Mesodermal cell (in vitro differentiated cells): Measurements from ENCODE around the gene VIPR2.

Experiments
- H3K27ac ChIP-seq: 2 replicates; pipeline ENCODE4 v1.7.0; 2013; ENCODE audit warnings: mild to moderate bottlenecking, low read depth, low read length, moderate library complexity; ENCODE audit not compliant: severe bottlenecking
- H3K36me3 ChIP-seq: 2 replicates; pipeline ENCODE4 v1.7.1; 2013; ENCODE audit warnings: mild to moderate bottlenecking, low read length, moderate library complexity; ENCODE audit not compliant: control insufficient read depth, insufficient read depth
- H3K4me1 ChIP-seq: one replicate; pipeline ENCODE4 v1.7.1; 2013; ENCODE audit warnings: mild to moderate bottlenecking, low read length; ENCODE audit not compliant: insufficient read depth, control insufficient read depth, poor library complexity, severe bottlenecking
- H3K4me3 ChIP-seq: 2 replicates; pipeline ENCODE4 v1.7.0; 2013; ENCODE audit warnings: low read length, control low read depth, mild to moderate bottlenecking; ENCODE audit not compliant: insufficient read depth, poor library complexity, severe bottlenecking; ENCODE audit errors: extremely low read depth
- H3K9me3 ChIP-seq: 2 replicates; pipeline ENCODE4 v1.7.1; 2013; ENCODE audit warnings: mild to moderate bottlenecking, low read length, moderate library complexity; ENCODE audit not compliant: control insufficient read depth
- WGBS, 2 experiments: methylation state at CpG; one replicate each; pipeline ENCODE4 v1.1.5; 2013; ENCODE audit warnings: missing lambda C conversion rate in 2 of 2; ENCODE audit not compliant: insufficient coverage in 2 of 2; 5-methylcytosine and 5-hydroxymethylcytosine counted together

The VIPR2 gene

GRCh38 chr7:159028508-159029401 is 115.9 kb downstream of the VIPR2 start:
- Histone ChIP-seq H3K9me3 (no peaks in the 10 kb centered on the region), H3K4me1 (no peaks in the 10 kb centered on the region), H3K36me3 (no peaks in the 10 kb centered on the region), H3K4me3 (no peak overlapping the region), H3K27ac (no peak overlapping the region)
- 85 to 95% methylated on average over 20 to 23 of the region's 26 CpGs for WGBS, 2 experiments

DNA sequence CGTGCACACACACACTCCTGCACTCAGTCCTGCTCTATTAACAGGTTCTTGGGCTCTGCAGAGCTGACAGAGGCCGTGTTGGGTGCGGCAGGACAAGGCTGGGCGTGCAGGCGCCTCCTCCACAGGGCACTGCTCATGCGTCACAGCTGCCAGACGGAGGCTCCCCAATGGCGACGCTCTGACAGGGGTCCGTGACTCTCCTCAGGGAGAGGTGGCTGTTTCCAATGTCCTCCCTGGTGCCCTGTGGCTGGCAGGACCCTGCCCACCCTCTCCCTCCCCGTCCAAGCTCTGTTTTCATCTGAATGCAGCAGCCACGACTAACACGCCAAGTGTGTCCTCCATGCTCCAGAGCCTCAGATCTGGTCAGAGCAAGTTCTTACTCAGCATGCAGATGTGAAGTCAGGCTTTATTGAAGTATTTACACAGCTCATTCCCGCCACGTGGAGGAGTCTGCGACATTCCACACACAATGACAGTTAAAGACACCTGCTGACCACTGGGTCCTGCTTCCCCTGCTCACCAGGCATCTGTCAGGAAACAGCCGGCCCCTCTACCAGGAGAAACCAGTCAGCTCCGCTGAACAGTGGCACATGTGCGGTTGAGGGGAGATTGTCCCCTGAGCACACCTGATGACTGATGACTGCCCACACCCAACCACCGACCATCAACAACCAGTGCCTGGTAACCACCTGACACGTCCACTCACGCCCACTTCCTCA is 116.7 kb downstream of the VIPR2 start:
- H3K4me1 ChIP-seq, result no peaks in the 10 kb centered on the region
- H3K27ac ChIP-seq, result no peak overlapping the region
- WGBS, 2 experiments, result 83 to 86% methylated on average over 20 to 21 of the region's 22 CpGs
- no peak overlapping the region for H3K4me3 ChIP-seq
- H3K9me3 ChIP-seq, result no peaks in the 10 kb centered on the region
- no peaks in the 10 kb centered on the region for H3K36me3 ChIP-seq

DNA sequence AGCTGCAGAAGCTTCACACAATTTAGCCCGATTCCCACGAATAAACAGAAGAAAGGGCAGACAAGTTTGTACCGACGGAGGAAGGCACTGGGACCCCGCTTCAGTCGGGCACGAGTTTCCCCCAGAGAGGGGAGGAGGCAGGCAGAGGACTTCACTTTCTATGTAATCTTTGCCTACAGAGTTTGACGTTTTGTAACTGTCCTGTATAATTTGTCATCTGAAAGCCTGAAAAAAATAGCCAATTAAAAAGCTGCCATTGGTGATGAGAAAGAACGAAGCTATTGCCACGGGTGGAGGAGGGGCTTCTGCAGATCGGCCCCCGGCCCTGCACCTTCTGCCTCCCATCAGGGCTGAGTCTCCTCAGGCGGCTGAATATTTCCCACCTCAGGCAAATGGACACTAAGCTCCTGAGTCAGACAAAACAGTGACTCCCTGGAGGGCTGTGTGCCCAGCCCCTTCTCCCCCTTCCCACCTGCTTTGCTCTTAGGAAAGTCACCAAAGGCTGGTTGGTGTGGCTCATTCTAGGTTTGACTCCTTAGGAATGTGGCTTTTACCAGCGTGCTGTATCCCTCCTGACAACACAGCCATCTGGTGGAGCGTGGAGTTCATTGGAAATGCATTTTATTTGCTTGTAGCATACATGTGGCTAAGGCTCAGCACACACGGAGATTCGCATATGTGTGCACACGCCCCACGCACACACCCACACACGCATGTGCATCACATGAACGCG is 117.4 kb downstream of the VIPR2 start:
- H3K4me1 ChIP-seq, result no peaks in the 10 kb centered on the region
- H3K4me3 ChIP-seq, result no peak overlapping the region
- no peaks in the 10 kb centered on the region for H3K9me3 ChIP-seq
- H3K27ac ChIP-seq, result no peak overlapping the region
- 74 to 75% methylated on average over 19 of the region's 22 CpGs for WGBS, 2 experiments
- H3K36me3 ChIP-seq, result no peaks in the 10 kb centered on the region

- Histone ChIP-seq H3K36me3 (no peaks in the 10 kb centered on the region), H3K4me1 (no peaks in the 10 kb centered on the region), H3K4me3 (no peak overlapping the region), H3K9me3 (no peaks in the 10 kb centered on the region), H3K27ac (no peak overlapping the region)
- WGBS, 2 experiments, result 56 to 57% methylated on average over 30 to 32 of the region's 33 CpGs
Observed at GRCh38 chr7:159026271-159027055, 118.2 kb downstream of the VIPR2 start.

- Histone ChIP-seq H3K4me3 (no peak overlapping the region), H3K9me3 (no peaks in the 10 kb centered on the region), H3K36me3 (no peaks in the 10 kb centered on the region), H3K4me1 (no peaks in the 10 kb centered on the region), H3K27ac (no peak overlapping the region)
- WGBS, 2 experiments, result 90 to 93% methylated on average over 15 to 17 of the region's 20 CpGs
Observed at GRCh38 chr7:159025161-159025779, 119.4 kb downstream of the VIPR2 start.

GRCh38 chr7:159024280-159024951 is 120.3 kb downstream of the VIPR2 start:
- Histone ChIP-seq H3K4me3 (no peak overlapping the region), H3K9me3 (peaks cover under 1% of the 10 kb centered on the region), H3K4me1 (no peaks in the 10 kb centered on the region), H3K36me3 (no peaks in the 10 kb centered on the region), H3K27ac (no peak overlapping the region)
- 89 to 91% methylated on average over 47 to 48 of the region's 48 CpGs for WGBS, 2 experiments

DNA sequence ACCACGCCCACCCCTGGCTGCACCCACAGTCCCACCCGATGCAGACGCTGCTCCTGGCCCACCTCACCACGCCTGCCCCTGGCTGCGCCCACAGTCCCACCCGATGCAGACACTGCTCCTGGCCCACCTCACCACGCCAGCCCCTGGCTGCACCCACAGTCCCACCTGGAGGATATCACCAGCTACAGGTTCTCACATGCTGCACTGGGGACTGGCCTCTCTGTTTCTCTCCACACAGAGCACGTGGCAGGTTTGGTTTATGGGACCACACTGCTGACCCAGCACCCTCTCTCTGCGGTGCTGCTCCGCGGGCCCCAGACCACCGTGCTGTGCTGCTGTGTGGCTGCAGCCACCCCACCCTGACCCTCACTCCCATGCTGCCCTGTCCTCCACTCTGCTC is 120.9 kb downstream of the VIPR2 start:
- H3K9me3 ChIP-seq, result peaks cover 3% of the 10 kb centered on the region

DNA sequence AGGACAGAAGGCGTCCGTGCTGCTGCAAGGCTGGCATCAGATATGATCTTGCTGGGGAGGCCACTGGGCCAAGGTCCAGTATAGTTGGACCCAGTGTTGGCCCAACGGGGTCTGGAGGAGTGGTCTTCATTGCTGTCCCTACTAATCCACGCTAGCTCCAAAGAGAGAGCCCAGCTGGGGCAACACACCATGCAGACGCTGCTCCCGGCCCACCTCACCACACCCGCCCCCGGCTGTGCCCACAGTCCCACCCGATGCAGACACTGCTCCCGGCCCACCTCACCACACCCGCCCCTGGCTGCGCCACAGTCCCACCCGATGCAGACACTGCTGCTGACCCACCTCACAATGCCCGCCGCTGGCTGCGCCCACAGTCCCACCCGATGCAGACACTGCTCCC is 121.5 kb downstream of the VIPR2 start:
- H3K27ac ChIP-seq, result no peak overlapping the region
- no peaks in the 10 kb centered on the region for H3K4me1 ChIP-seq
- no peak overlapping the region for H3K4me3 ChIP-seq
- H3K36me3 ChIP-seq, result no peaks in the 10 kb centered on the region
- peaks cover 3% of the 10 kb centered on the region for H3K9me3 ChIP-seq
- WGBS, 2 experiments, result 95 to 97% methylated on average over 12 to 15 of the region's 17 CpGs

More for the DNA sequence above, 120.9 kb downstream of the VIPR2 start:
- 86 to 97% methylated on average over 7 to 11 of the region's 12 CpGs for WGBS, 2 experiments
- H3K4me3 ChIP-seq, result no peak overlapping the region
- H3K4me1 ChIP-seq, result no peaks in the 10 kb centered on the region
- no peaks in the 10 kb centered on the region for H3K36me3 ChIP-seq
- H3K27ac ChIP-seq, result no peak overlapping the region

DNA sequence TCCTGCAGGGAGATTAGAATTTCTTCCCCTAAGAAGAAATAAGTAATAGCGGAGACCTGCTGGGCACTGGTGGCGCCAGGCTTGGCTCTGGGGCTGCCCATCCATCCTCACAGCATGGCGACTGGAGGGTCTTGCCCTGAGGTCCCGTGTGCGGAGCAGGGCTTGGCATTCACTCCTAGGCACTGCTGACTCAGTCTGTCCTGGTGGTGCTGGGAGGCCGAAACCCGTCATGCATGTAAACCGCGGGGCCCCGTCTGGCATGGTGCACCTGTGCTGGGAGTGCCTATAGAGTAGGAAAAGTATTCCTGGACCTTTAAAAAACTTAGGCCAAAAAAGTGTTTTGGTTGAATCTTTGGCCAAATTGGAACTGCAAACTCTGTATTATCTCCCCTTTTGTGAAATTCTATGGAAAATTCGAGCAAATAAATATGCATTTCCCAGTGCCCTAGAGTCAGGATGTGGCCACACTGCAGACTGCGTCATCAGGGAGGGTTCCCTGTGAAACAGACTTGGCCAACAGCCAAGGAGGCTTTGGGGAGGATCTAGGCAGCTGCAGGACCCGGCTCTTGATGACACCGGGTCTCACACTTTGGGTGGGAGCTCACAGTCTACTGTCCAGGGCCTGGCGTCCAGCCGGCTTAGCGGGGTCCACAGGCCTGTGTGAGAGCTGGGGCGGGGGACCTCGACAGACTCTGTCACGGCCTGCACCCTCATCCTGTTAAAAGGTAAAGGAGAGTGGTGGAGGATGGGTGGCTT is 122.3 kb downstream of the VIPR2 start:
- H3K9me3 ChIP-seq, result peaks cover 3% of the 10 kb centered on the region
- H3K4me3 ChIP-seq, result no peak overlapping the region
- H3K36me3 ChIP-seq, result no peaks in the 10 kb centered on the region
- no peaks in the 10 kb centered on the region for H3K4me1 ChIP-seq
- no peak overlapping the region for H3K27ac ChIP-seq
- 84 to 85% methylated on average over 15 to 19 of the region's 20 CpGs for WGBS, 2 experiments
